K562 (cell line): ENCODE data around the gene KHNYN. TPM values are rescaled to one million over a fixed set of nuclear protein-coding genes. Genes with fewer than 3 reads are reported as not detected.

Source experiments
- ATAC-seq: fragments of 200-7000 bp; cut with Tn5 transposase; 3 replicates; pipeline ENCODE4 v1.9.1; 2020; ENCODE audit warnings: moderate library complexity
- BruUV-seq: library from RNA; stranded (reverse); fragments of 400-500 nt; replicated peaks from 2 replicates; lab custom pipeline; 2021; lab: Mats Ljungman, UMichigan
- CTCF ChIA-PET: fragments of 300-600 bp; formaldehyde crosslinking; extraction: SDS; loops from one replicate; lab custom pipeline; 2021; ENCODE audit warnings: low intra/inter-chr PET ratio; lab: Yijun Ruan, JAX
- POLR2A ChIA-PET: fragments of 300-600, 350-650 bp; sonication (Branson Sonifier 250); formaldehyde crosslinking; extraction: SDS; loops from one replicate; lab custom pipeline; 2021; ENCODE audit warnings: antibody characterized with exemption, inconsistent platforms; lab: Yijun Ruan, JAX
- DNase-seq, 4 experiments: peaks; one replicate each; pipeline versions ENCODE4 v3.0.0 to v3.0.0-alpha.2; 2011 to 2018; ENCODE audit warnings: low spot score in 3 of 4, mixed read lengths in 3 of 4; ENCODE audit errors: extremely low read depth in 1 of 4
- FAIRE-seq: peaks from 2 replicates; lab custom pipeline; 2011; peaks lifted over from hg19 to GRCh38; lab: Jason Lieb, UNC
- H2AFZ ChIP-seq: 2 replicates; pipeline ENCODE4 v1.6.0; 2011; ENCODE audit warnings: low read depth, low read length, control low read depth, inconsistent platforms
- H3K27ac ChIP-seq: fragments of 200-600 bp; 3 replicates; pipeline ENCODE4 v1.8.0; 2011; ENCODE audit warnings: low read depth, mild to moderate bottlenecking, control low read depth, inconsistent platforms, low read length, moderate library complexity, mixed read lengths; ENCODE audit errors: extremely low read depth
- H3K27me3 ChIP-seq, 2 experiments: fragments of 300-600 bp in 1 of 2; 2 replicates in 1 of 2; 3 replicates in 1 of 2; pipeline versions ENCODE4 v1.6.0 to v1.8.0; 2011; ENCODE audit warnings: inconsistent platforms in 2 of 2, low read length in 2 of 2, mild to moderate bottlenecking in 1 of 2, mixed read lengths in 1 of 2, moderate library complexity in 1 of 2; ENCODE audit not compliant: control insufficient read depth in 2 of 2, insufficient read depth in 2 of 2
- H3K36me3 ChIP-seq: fragments of 300-600 bp; 3 replicates; pipeline ENCODE4 v1.8.0; 2011; ENCODE audit warnings: mild to moderate bottlenecking, low read length, inconsistent platforms; ENCODE audit not compliant: control insufficient read depth, insufficient read depth
- H3K4me1 ChIP-seq, 2 experiments: fragments of 200-600 bp in 1 of 2; replicated peaks in 1 of 2; 2 replicates in 1 of 2; 3 replicates in 1 of 2; pipeline versions ENCODE4 v1.5.1 to v1.8.0; 2011; ENCODE audit warnings: inconsistent platforms in 2 of 2, low read length in 2 of 2, mild to moderate bottlenecking in 1 of 2, mixed read lengths in 1 of 2, moderate library complexity in 1 of 2; ENCODE audit not compliant: control insufficient read depth in 2 of 2, insufficient read depth in 2 of 2
- H3K4me2 ChIP-seq: 2 replicates; pipeline ENCODE4 v1.6.1; 2011; ENCODE audit warnings: low read length, control low read depth, inconsistent platforms, mixed read lengths; ENCODE audit not compliant: insufficient read depth
- H3K4me3 ChIP-seq: fragments of 200-600 bp; sonication (generic), shearing (Covaris generic); 2 replicates; pipeline ENCODE4 v1.5.1; 2016; ENCODE audit warnings: control low read depth, inconsistent platforms
- H3K79me2 ChIP-seq: fragments of 200-600 bp; 3 replicates; pipeline ENCODE4 v1.8.0; 2011; ENCODE audit warnings: low read length, inconsistent platforms; ENCODE audit not compliant: control insufficient read depth, insufficient read depth
- H3K9ac ChIP-seq, 2 experiments: 2 replicates each; pipeline versions ENCODE4 v1.6.0 to v1.6.1; 2011; ENCODE audit warnings: low read depth in 2 of 2, low read length in 2 of 2, control low read depth in 1 of 2, inconsistent platforms in 1 of 2, mild to moderate bottlenecking in 1 of 2, mixed read lengths in 1 of 2; ENCODE audit not compliant: insufficient read depth in 1 of 2
- H3K9me1 ChIP-seq: one replicate; pipeline ENCODE4 v1.6.0; 2011; ENCODE audit warnings: inconsistent platforms, mild to moderate bottlenecking, low read length, moderate library complexity; ENCODE audit not compliant: control insufficient read depth, insufficient read depth
- H3K9me3 ChIP-seq: replicated peaks from 2 replicates; pipeline ENCODE4 v1.5.1; 2011; ENCODE audit warnings: low read depth, low read length, inconsistent platforms; ENCODE audit not compliant: control insufficient read depth, insufficient read depth
- H4K20me1 ChIP-seq: replicated peaks from 2 replicates; pipeline ENCODE4 v1.6.1; 2011; ENCODE audit warnings: low read length, inconsistent platforms, mixed read lengths; ENCODE audit not compliant: control insufficient read depth, insufficient read depth
- HIVEP1 ChIP-seq: fragments of 250-450 bp; sonication (Bioruptor Pico); IDR thresholded peaks from 2 replicates; pipeline ENCODE4 v1.4.0; 2020; ENCODE audit warnings: mild to moderate bottlenecking
- POLR2AphosphoS2 ChIP-seq: IDR thresholded peaks from 2 replicates; pipeline ENCODE4 v1.6.1; 2012; ENCODE audit warnings: low read length, improper control_type of control experiment
- SIX5 ChIP-seq, 2 experiments: IDR thresholded peaks; 2 replicates each; pipeline ENCODE4 v1.6.1; 2011; ENCODE audit warnings: low read length in 2 of 2, borderline replicate concordance in 1 of 2, low read depth in 1 of 2, mild to moderate bottlenecking in 1 of 2, moderate library complexity in 1 of 2; ENCODE audit not compliant: insufficient read depth in 1 of 2
- TCF15 ChIP-seq: fragments of 250-450 bp; sonication (Bioruptor Pico); IDR thresholded peaks from 2 replicates; pipeline ENCODE4 v1.8.0; 2022; ENCODE audit warnings: moderate library complexity, mild to moderate bottlenecking, inconsistent platforms
- WGBS: fragments of 100-300 bp; shearing (Covaris generic); methylation state at CpG from one replicate; pipeline ENCODE4 v1.1.6; 2016; ENCODE audit warnings: low coverage, mixed read lengths; ENCODE audit not compliant: insufficient coverage; ENCODE audit errors: missing lambda C conversion rate; 5-methylcytosine and 5-hydroxymethylcytosine counted together
- in situ Hi-C: fragments of 300-500 bp; cut with MboI; formaldehyde crosslinking; loops from 4 replicates; pipeline ENCODE4 v1.15.0; 2018; ENCODE audit warnings: inconsistent platforms, mixed read lengths
- intact Hi-C: fragments of 100-400 bp; cut with micrococcal nuclease; formaldehyde crosslinking; loops from 2 replicates; pipeline ENCODE4 v1.14.2; 2022
- polyA plus RNA-seq, 8 experiments: library from polyadenylated mRNA; depleted of rRNA in 4 of 8; stranded (reverse) in 5 of 8; unstranded in 3 of 8; fragments of >200 nt; fragmentation: Nextera tagmentation in 2 of 8; fragmentation: Illumina TruSeq in 1 of 8; extraction: Ambion mirVana in 2 of 8; extraction: Trizol in 1 of 8; gene quantifications; 2 replicates each; pipeline versions ENCODE4 v1.2.1 to v1.2.3, GENCODE V29; 2011 to 2014; ENCODE audit warnings: inconsistent platforms in 1 of 8, missing spikeins in 1 of 8
- total RNA-seq, 7 experiments: library from RNA; depleted of rRNA in 6 of 7; stranded (reverse); fragments of >200 nt in 6 of 7; fragmentation: Illumina TruSeq in 2 of 7; extraction: Trizol in 2 of 7; gene quantifications; 2 replicates each; pipeline versions ENCODE4 v1.2.1 to v1.2.3, GENCODE V29; 2011 to 2021; ENCODE audit warnings: low replicate concordance in 1 of 7
- TF ChIP-seq, protein P1 (sequence below): fragments of 200-600 bp; sonication (generic); IDR thresholded peaks from one replicate; pipeline ENCODE4 v1.6.1; 2012; ENCODE audit warnings: mild to moderate bottlenecking, low read depth, low read length, inconsistent platforms

KHNYN gene
- total and polyA plus RNA-seq, 9 of the 15 experiments (the other 6 are each of a cell fraction or from before 2014, with no cell fraction given): 0.76 to 26.0 (median 14.1) TPM

GRCh38 chr14:24434676-24435075, 4.9 kb downstream of the KHNYN start:
- Histone ChIP-seq H3K4me3 (no peak overlapping the region), H3K27me3 (no peaks in the 10 kb centered on the region), H3K4me1 (peaks cover 10 to 27% of the 10 kb centered on the region in 2 experiments), H3K4me2 (no peak overlapping the region), H3K9me1 (peaks cover 3% of the 10 kb centered on the region), H3K9me3 (no peaks in the 10 kb centered on the region), H3K36me3 (peaks cover 52% of the 10 kb centered on the region; the same call in 2 of the 3 replicates), H2AFZ (no peak overlapping the region)
- ChIA-PET CTCF (interaction anchor here (4.6 kb wide), 1 partner anchor 101 kb away, joined by 35 read pairs; the partner anchor contains the start of gene ADCY4), POLR2A (interaction anchor here (1.2 to 2.9 kb wide), 3 partner anchors 56 to 134 kb away, joined by 4 to 20 read pairs (median 4); partner anchors contain the start of gene ADCY4)
- ATAC-seq: no peak
- intact Hi-C loops: no loop called here
- no peak for FAIRE-seq
- DNase-seq: no peak
- in situ Hi-C loops: loop anchor here (5.0 to 10.0 kb wide), 3 partner anchors 102 to 380 kb away; partner anchors contain the start of genes CARMIL3 and TINF2
- TF ChIP-seq HIVEP1 (CRISPR knock-in tag) (no peak), TCF15 (CRISPR knock-in tag) (no peak), POLR2AphosphoS2 (peak; percentile 50; the same call in 1 of the 2 replicates), SIX5 (IDR thresholded peaks at IDR 0.05; ENCODE audit: borderline replicate concordance in 1 of 2, insufficient read depth in 1 of 2, low read depth in 1 of 2, low read length in 2 of 2) (no peak)
- TF ChIP-seq, protein P1, sequence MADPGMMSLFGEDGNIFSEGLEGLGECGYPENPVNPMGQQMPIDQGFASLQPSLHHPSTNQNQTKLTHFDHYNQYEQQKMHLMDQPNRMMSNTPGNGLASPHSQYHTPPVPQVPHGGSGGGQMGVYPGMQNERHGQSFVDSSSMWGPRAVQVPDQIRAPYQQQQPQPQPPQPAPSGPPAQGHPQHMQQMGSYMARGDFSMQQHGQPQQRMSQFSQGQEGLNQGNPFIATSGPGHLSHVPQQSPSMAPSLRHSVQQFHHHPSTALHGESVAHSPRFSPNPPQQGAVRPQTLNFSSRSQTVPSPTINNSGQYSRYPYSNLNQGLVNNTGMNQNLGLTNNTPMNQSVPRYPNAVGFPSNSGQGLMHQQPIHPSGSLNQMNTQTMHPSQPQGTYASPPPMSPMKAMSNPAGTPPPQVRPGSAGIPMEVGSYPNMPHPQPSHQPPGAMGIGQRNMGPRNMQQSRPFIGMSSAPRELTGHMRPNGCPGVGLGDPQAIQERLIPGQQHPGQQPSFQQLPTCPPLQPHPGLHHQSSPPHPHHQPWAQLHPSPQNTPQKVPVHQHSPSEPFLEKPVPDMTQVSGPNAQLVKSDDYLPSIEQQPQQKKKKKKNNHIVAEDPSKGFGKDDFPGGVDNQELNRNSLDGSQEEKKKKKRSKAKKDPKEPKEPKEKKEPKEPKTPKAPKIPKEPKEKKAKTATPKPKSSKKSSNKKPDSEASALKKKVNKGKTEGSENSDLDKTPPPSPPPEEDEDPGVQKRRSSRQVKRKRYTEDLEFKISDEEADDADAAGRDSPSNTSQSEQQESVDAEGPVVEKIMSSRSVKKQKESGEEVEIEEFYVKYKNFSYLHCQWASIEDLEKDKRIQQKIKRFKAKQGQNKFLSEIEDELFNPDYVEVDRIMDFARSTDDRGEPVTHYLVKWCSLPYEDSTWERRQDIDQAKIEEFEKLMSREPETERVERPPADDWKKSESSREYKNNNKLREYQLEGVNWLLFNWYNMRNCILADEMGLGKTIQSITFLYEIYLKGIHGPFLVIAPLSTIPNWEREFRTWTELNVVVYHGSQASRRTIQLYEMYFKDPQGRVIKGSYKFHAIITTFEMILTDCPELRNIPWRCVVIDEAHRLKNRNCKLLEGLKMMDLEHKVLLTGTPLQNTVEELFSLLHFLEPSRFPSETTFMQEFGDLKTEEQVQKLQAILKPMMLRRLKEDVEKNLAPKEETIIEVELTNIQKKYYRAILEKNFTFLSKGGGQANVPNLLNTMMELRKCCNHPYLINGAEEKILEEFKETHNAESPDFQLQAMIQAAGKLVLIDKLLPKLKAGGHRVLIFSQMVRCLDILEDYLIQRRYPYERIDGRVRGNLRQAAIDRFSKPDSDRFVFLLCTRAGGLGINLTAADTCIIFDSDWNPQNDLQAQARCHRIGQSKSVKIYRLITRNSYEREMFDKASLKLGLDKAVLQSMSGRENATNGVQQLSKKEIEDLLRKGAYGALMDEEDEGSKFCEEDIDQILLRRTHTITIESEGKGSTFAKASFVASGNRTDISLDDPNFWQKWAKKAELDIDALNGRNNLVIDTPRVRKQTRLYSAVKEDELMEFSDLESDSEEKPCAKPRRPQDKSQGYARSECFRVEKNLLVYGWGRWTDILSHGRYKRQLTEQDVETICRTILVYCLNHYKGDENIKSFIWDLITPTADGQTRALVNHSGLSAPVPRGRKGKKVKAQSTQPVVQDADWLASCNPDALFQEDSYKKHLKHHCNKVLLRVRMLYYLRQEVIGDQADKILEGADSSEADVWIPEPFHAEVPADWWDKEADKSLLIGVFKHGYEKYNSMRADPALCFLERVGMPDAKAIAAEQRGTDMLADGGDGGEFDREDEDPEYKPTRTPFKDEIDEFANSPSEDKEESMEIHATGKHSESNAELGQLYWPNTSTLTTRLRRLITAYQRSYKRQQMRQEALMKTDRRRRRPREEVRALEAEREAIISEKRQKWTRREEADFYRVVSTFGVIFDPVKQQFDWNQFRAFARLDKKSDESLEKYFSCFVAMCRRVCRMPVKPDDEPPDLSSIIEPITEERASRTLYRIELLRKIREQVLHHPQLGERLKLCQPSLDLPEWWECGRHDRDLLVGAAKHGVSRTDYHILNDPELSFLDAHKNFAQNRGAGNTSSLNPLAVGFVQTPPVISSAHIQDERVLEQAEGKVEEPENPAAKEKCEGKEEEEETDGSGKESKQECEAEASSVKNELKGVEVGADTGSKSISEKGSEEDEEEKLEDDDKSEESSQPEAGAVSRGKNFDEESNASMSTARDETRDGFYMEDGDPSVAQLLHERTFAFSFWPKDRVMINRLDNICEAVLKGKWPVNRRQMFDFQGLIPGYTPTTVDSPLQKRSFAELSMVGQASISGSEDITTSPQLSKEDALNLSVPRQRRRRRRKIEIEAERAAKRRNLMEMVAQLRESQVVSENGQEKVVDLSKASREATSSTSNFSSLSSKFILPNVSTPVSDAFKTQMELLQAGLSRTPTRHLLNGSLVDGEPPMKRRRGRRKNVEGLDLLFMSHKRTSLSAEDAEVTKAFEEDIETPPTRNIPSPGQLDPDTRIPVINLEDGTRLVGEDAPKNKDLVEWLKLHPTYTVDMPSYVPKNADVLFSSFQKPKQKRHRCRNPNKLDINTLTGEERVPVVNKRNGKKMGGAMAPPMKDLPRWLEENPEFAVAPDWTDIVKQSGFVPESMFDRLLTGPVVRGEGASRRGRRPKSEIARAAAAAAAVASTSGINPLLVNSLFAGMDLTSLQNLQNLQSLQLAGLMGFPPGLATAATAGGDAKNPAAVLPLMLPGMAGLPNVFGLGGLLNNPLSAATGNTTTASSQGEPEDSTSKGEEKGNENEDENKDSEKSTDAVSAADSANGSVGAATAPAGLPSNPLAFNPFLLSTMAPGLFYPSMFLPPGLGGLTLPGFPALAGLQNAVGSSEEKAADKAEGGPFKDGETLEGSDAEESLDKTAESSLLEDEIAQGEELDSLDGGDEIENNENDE: no peak
- TF ChIP-seq, all 486 proteins: peak for 1
- peaks cover 12% of the 10 kb centered on the region for H3K79me2 ChIP-seq
- H4K20me1 ChIP-seq: peaks cover 5% of the 10 kb centered on the region; the same call in 1 of the 2 replicates
- 60% methylated on average over 3 of the region's 3 CpGs for whole genome bisulfite sequencing
- no peak overlapping the region for H3K9ac ChIP-seq
- H3K27ac ChIP-seq: no peak overlapping the region
- no TSS peak for BruUV-seq
